ENCODE results near the gene ZNF609.

The ZNF609 gene

DNA sequence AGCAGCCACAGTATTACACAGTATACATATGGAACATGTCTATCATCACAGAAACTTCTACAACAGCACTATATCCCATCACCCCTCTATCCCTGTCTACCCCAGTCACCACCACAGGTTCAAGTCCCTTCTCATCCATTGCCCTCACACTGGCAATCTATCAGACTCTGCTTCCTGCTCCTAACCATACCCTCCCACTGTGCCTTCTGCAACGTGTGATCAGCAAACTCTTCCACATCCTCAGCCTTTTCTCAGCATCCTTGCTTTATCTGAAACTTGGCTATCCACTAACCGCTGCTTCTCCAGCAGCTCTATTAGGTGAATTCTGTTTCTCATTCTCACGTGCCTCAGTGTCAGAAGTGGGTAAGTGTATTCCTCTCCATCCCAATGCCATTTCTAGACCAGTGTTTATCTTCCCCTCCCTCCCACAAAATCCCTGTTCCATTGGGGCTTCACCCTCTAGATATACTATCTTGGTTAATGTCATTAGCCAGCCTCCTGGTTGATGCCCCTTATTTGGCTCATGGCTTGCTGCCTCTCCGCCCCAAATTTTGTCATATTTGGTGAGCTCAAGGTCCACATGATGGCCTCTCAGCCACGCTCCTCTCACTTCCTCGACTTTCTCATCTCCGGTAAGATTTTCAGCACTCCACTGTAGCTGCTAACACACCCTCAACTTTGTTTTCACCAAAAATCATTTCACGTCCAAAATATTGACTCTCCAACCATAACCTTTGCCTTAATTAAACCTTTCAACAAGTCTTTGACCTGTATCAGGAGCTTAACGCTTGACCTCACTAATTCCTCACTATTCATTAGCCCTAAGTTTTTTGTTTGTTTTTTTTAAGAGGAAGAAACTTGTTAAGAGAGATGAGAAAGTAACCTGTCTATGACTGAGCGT is 245.9 kb downstream of the ZNF609 start:
- FAIRE-seq (no peak), DNase-seq (ENCODE audit: insufficient read length) (no peak)
- TF ChIP-seq POLR2A (IDR thresholded peaks at IDR 0.05; ENCODE audit: low read depth, low read length) (no peak), TAF1 (IDR thresholded peaks at IDR 0.05; ENCODE audit: borderline replicate concordance, low read depth, low read length) (no peak), POLR2AphosphoS5 (IDR thresholded peaks at IDR 0.05; ENCODE audit: low read depth, low read length) (no peak)

GRCh38 chr15:64710676-64711428 is 250.5 kb downstream of the ZNF609 start:
- no peak for DNase-seq (ENCODE audit: insufficient read length)
- FAIRE-seq, result no peak
- TF ChIP-seq TAF1 (IDR thresholded peaks at IDR 0.05; ENCODE audit: borderline replicate concordance, low read depth, low read length) (no peak), POLR2A (IDR thresholded peaks at IDR 0.05; ENCODE audit: low read depth, low read length) (no peak), POLR2AphosphoS5 (IDR thresholded peaks at IDR 0.05; ENCODE audit: low read depth, low read length) (no peak)

DNA sequence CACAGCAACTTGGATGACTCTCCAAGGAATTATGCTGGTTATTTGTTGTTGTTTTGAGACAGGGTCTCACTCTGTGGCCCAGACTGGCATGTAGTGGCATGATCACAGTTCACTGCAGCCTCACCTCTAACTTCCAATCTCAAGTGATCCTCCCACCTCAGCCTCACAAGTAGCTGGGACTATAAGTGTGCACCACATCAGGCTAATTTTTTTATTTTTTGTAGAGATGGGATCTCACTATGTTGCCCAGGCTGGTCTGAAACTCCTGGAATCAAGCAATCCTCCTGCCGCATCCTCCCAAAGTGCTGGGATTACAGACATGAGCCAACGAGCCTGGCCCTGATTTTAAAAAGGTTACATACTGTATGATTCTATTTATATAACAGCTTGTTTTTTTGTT is 252.0 kb downstream of the ZNF609 start:
- DNase-seq (ENCODE audit: insufficient read length) (no peak), FAIRE-seq (no peak)
- TF ChIP-seq TAF1 (IDR thresholded peaks at IDR 0.05; ENCODE audit: borderline replicate concordance, low read depth, low read length) (no peak), POLR2AphosphoS5 (IDR thresholded peaks at IDR 0.05; ENCODE audit: low read depth, low read length) (no peak), POLR2A (IDR thresholded peaks at IDR 0.05; ENCODE audit: low read depth, low read length) (no peak)

DNA sequence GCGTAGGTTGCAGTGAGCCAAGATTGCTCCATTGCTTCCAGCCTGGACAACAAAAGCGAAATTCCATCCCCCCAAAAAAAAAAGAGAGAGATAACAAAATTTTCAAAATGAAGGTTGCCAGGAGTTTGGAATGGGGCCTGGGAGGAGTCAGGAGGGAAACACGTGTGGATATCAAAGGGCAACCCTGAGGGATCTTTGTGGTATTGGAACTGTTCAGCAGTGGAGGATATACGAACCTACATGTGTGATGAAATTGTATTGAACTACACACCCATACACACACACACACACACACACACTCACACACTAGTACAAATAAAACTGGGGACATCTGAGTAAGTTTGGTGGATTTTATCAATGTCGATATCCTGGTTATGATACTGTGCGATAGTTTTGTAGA is 253.2 kb downstream of the ZNF609 start:
- DNase-seq (ENCODE audit: insufficient read length), result no peak

DNA sequence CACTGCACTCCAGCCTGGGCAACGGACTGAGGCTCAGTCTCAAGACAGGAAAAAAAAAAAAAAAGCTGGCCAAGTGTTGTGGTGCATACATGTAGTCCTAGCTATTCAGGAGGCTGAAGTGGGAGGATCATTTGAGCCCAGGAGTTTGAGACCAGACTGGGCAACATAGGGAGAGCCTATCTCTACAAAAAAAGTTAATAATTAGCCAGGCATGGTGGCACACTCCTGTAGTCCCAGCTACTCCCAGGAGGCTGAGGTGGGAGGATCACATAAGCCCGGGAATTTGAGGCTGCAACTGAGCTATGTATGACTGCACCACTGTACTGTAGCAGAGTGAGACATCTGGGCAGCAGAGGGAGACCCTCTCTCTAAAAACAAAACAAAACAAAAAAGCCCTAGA is 256.1 kb downstream of the ZNF609 start:
- FAIRE-seq (no peak), DNase-seq (ENCODE audit: insufficient read length) (no peak)
- TF ChIP-seq TAF1 (IDR thresholded peaks at IDR 0.05; ENCODE audit: borderline replicate concordance, low read depth, low read length) (no peak), POLR2A (IDR thresholded peaks at IDR 0.05; ENCODE audit: low read depth, low read length) (no peak), POLR2AphosphoS5 (IDR thresholded peaks at IDR 0.05; ENCODE audit: low read depth, low read length) (no peak)

More for the DNA sequence above, 253.2 kb downstream of the ZNF609 start:
- no peak for FAIRE-seq
- TF ChIP-seq TAF1 (IDR thresholded peaks at IDR 0.05; ENCODE audit: borderline replicate concordance, low read depth, low read length) (no peak), POLR2A (IDR thresholded peaks at IDR 0.05; ENCODE audit: low read depth, low read length) (no peak), POLR2AphosphoS5 (IDR thresholded peaks at IDR 0.05; ENCODE audit: low read depth, low read length) (no peak)

DNA sequence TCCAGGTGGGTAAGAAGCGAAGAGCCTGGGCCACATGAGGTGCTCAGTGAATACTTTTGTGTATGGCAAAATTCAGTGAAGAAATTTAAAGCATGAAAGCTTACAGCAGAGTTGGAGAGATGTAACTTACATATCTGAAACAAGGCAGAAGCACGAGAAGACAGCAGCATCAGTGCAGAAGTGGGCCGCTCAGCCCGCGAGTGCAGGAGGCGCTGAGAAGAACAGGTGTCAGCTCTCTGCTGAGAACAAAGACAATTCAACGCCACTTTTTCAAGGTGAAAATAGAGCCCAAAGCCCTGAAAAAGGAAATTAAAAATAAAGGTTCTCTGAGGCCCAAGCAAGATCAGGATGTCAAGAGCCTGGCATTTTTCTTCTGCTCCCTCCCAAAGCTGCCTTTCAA is 256.8 kb downstream of the ZNF609 start:
- FAIRE-seq (no peak), DNase-seq (ENCODE audit: insufficient read length) (no peak)
- TF ChIP-seq TAF1 (IDR thresholded peaks at IDR 0.05; ENCODE audit: borderline replicate concordance, low read depth, low read length), result no peak
- no peak for TF ChIP-seq POLR2AphosphoS5 (IDR thresholded peaks at IDR 0.05; ENCODE audit: low read depth, low read length)
- no peak for TF ChIP-seq POLR2A (IDR thresholded peaks at IDR 0.05; ENCODE audit: low read depth, low read length)

DNA sequence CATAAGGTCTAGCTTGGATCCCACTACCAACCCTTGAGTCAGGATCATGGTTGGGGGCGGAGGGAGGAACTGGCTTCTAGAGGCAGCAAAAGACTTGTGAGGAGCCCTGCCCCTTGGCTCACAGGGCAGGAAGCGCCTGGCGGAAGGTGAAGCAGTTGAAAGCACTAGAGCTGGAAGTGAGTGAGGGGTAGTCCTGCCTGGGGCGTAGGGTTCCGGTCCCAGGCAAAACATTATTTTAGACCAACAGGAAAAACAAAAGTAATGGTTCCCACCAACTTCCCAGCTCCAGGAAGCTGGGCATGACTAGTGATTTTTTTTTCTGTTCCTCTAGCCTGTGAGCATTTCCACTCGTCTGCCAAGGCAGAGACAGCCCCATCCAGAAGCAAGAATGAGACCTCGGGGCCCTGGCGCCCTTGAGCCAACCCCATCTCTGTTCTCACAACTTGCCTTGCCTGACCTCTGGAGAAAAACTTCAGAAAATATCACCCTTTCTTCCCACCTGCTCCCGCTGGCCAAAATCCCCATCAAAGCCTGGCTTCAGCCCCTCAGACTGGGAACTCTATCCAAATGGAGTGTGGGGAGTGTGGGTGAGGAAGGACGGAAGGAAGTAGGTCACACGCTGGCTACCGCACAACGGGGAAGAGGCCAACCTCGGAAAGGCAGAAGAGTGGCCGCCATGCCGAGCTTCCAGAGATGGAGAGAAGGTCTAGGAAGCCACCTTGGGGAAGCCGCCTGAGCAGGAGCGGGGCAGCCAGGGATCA is 257.5 kb downstream of the ZNF609 start:
- DNase-seq (ENCODE audit: insufficient read length), result no peak
- TF ChIP-seq POLR2A (IDR thresholded peaks at IDR 0.05; ENCODE audit: low read depth, low read length), result no peak
- no peak for TF ChIP-seq POLR2AphosphoS5 (IDR thresholded peaks at IDR 0.05; ENCODE audit: low read depth, low read length)
- TF ChIP-seq TAF1 (IDR thresholded peaks at IDR 0.05; ENCODE audit: borderline replicate concordance, low read depth, low read length), result no peak
- no peak for FAIRE-seq

- no peak for TF ChIP-seq TAF1 (IDR thresholded peaks at IDR 0.05; ENCODE audit: borderline replicate concordance, low read depth, low read length)
- DNase-seq (ENCODE audit: insufficient read length) (no peak), FAIRE-seq (no peak)
Observed at GRCh38 chr15:64720188-64720587, 259.8 kb downstream of the ZNF609 start.

DNA sequence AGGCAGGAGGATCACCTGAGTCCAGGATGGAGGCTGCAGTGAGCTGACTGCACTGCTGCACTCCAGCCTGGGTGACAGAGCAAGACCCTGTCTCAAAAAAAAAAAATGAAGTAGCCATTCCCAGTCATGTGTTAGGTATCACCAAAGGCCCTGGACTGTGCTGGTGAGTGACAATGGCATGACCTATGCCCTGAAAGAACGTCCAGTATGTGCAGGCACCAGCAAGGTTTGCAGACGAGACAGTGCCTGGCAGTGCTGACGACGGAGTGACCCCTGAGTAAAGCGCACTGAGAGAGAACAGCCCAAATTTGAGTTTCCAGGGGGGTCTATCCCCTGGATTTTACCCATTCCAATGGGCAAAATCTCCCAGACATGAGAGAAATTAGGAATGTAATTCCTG is 269.8 kb downstream of the ZNF609 start:
- DNase-seq (ENCODE audit: insufficient read length), result no peak
- TF ChIP-seq POLR2AphosphoS5 (IDR thresholded peaks at IDR 0.05; ENCODE audit: low read depth, low read length) (no peak), TAF1 (IDR thresholded peaks at IDR 0.05; ENCODE audit: borderline replicate concordance, low read depth, low read length) (no peak), POLR2A (IDR thresholded peaks at IDR 0.05; ENCODE audit: low read depth, low read length) (no peak)
- FAIRE-seq, result no peak

GRCh38 chr15:64731012-64731804 is 270.8 kb downstream of the ZNF609 start:
- DNase-seq (ENCODE audit: insufficient read length), result peak; percentile 58
- peak; percentile 89 for FAIRE-seq

GRCh38 chr15:64731805-64732151 is 271.4 kb downstream of the ZNF609 start:
- FAIRE-seq (no peak), DNase-seq (ENCODE audit: insufficient read length) (no peak)
- TF ChIP-seq POLR2AphosphoS5 (IDR thresholded peaks at IDR 0.05; ENCODE audit: low read depth, low read length) (no peak), TAF1 (IDR thresholded peaks at IDR 0.05; ENCODE audit: borderline replicate concordance, low read depth, low read length) (no peak), POLR2A (IDR thresholded peaks at IDR 0.05; ENCODE audit: low read depth, low read length) (no peak)

More at GRCh38 chr15:64731012-64731804, 270.8 kb downstream of the ZNF609 start:
- TF ChIP-seq POLR2AphosphoS5 (IDR thresholded peaks at IDR 0.05; ENCODE audit: low read depth, low read length) (no peak), TAF1 (IDR thresholded peaks at IDR 0.05; ENCODE audit: borderline replicate concordance, low read depth, low read length) (no peak), POLR2A (IDR thresholded peaks at IDR 0.05; ENCODE audit: low read depth, low read length) (no peak)

Measured in GM12892 (cell line).